NCI-H2081 (cell line): ENCODE measurements around the gene THPO.

Experiments
- DNase-seq, 2 experiments: peaks; one replicate each; lab custom pipeline; 2025; lab: John Stamatoyannopoulos, UW

Gene THPO

DNA sequence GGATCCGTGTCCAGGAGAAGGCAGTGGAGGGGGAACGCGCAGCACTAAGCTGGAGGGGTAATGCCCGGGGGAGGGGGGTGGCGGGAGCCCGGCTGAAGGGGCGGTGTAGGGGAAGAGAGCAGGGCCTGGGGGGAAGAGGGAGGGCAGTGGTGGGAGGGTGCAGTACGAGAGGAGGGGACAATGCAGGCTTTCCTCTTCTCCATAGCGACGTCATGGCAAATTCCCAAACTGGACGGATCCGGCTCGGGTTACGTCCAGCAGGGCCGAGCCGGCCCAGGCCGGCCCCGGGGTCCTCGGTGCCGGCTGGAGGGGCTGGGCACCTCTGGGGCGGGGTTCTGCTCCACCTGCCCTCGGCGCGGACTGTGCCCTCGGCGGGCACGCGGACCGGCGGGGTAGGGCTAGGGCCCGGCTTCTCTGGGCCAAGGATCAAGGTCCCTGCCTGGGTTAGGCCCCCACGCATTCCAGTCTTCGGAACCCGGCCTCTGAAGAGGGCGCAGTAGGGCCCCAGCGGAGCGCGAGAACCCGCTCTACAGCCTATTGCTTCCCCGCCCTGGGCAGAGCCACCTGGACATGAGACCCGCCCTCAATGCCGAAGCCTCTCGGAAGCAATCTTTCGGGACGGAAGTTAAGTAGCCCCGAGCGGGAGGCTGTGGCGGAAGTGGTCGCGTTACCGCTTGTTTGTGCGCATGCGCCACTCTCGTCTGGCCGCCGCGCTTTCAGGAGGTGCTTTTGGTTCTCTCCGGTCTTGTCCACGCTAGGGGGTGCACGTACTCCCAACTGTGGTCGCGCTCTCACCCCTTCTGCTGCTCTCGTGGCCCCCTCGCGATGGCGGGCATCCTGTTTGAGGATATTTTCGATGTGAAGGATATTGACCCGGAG is 15.1 kb downstream of the THPO start:
- DNase-seq: peak; percentile 100

DNA sequence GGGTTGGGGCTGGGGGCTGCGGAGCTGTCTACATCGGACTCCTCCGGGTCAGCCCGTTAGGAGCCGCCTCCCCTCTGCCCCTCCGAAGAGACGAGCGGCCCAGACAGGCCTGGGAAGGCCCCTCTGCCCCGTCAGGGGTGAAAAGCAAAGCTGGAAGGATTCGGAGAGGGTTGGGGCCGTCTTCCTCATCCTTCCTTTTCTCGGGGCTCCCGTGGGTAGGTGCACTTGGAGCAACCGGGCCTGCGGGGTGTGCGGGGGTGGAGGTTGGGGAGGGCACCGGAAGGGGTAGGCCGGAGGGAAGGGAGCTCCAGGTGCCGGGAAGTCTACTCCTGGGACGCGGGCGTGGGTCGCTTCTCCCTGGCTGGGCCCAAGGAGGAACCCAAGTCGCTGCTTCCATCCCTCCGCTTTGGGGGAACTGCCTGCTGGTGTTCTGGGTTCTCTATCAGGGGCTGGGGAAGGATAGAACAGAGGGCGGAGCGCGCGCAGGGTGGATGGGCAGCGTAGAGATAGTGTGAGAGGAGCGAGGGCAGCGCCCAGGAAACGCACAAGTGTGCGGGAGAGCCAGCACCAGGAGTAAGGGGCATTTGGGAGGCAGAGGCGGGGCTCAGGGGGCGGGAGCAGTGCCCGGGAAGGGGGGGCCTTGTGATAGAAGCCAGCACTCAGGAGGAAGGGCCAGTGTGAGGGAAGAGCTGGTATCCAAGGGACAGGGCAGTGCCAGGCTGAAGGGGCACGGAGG is 15.9 kb downstream of the THPO start:
- peak; percentile 80 to 85 for DNase-seq

DNA sequence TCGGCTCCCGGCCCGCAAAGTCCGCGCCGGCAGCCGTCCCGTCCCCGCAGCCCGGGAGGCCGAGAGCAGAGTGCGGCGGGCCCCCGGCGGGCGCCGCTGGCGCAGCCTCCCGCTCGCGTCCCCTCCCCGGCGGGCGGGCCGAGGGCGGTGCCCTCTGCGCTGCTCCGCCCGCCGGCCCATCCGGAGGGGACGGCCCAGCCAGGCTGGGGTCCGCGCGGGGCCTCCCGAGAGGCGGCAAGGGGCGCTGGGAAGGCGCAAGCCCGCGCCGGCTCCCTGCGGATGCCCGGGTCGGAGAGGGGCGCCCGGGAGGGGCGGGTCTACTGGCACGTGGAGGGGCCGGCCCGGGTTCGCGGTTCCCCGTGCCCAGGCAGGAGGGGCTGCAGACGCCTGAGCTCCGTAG is 16.5 kb downstream of the THPO start, which contains the start of the genes CLCN2 and POLR2H:
Gene CLCN2 (minus strand): TSS at position 74 of the 400 bp plus-strand sequence. CDS start 126 bp downstream, outside the sequence.
Gene POLR2H (plus strand): TSS at position 179 of the 400 bp plus-strand sequence. CDS start 1,783 bp downstream, outside the sequence.
- peak; percentile 69 to 79 for DNase-seq

DNA sequence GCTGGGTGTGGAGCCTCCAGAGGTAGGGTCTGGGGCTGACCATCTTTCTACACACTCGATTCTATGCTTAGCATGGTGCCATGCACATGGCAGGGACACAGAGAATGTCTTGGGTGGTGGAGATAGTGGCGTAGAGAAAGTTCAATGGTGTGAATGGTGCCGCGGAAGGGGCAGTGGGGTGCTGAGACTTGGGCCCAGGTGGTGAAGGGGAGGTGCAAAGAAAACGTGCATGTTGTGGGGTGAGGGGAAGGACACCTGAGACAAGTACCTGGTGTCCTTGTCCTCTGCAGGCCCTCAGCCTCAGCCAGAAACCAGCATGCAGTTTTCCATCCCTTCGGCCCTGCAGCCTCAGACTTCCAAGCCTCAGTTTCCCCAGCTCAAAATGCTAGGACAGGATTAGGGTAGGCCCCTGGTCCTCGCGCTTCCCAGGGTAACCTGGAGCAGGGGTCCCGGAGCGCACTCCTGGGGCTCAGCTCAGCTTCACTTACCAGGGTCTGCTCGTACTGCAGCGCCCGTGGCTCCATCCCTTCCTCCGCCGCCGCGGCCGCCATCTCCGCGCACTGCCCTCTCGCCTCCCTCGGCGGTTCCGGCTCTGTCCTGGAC is 17.0 kb downstream of the THPO start:
- no peak for DNase-seq

DNA sequence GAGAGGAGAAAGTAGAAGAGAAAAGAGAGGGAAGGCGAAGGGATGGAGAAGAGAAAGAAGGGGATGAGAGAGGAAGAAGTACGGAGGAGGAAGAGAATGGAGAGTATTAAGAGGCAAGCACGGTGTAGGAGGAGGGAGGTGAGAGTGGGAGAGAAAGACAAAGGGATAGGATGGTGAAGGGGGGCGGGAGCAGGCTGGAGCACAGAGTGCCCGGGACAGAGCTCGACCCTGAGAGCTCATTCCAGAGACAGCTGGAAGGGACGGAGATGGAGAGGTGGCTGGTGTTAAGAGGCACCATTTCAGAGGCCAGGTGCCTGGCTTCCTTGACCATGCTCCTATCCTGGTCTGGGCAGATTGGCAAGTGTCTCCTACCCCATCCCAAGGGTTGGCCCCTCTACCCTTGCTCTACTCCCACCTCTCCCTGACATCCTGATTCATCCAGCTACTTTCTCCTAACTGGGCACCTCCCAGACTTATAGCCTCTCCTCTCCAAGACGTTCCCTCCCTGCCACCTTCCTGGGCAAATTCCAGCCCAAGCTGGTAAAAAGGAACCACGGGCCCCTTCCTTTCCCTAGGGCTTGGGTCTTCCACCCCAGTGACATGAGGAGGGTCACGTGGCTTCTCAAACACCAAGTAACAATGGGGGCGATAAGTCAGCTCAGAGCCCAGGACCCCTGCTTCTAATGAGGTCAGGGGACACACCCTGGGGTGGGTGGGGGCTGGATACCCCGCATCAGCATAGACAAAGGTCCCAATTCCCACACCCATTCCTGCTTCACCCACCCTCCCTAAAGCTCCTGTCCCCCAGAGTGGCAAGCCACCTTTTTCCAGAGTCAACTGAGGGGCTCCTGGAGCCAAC is 17.7 kb downstream of the THPO start:
- DNase-seq: no peak

DNA sequence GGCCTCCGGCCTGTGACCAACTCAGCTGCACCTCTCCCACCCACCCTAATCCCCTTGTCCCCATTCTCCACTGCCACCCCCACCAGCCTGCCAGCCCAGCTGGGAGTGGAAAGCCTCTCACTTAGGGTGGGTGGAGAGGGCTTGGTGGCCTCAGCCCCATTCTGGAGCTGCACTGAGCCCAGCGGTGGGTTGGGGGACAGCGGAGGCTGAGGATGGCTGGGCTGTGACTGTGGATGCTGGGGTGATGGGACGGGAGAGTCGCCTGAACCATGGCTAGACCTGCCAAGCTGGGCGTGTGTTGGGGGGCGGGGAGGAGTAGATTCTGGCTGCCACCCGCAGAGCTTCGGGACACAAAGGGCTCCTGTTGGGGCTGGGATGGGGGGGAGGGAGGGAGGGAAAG is 18.4 kb downstream of the THPO start:
- DNase-seq: no peak

DNA sequence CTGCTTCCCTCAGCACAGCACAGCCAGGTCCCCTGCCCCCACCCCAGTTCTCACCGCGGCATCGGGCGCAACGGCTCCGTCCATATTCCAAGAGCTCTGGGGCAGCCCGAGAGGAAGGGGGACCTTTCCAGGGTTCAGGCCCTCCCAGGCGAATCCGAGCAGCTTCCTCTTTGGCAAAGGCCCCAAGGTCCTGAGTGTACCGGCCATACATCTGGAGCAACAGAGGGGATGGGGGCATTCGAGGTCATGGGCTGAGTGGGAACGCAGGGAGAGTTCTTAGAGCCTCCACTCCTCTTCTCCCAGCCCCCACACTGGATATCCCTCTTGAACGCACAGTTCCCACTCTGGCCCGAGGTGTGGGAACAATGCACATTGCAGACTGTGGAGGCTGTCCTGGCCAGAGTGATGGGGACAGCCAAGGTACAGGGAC is 19.1 kb downstream of the THPO start:
- DNase-seq: no peak

DNA sequence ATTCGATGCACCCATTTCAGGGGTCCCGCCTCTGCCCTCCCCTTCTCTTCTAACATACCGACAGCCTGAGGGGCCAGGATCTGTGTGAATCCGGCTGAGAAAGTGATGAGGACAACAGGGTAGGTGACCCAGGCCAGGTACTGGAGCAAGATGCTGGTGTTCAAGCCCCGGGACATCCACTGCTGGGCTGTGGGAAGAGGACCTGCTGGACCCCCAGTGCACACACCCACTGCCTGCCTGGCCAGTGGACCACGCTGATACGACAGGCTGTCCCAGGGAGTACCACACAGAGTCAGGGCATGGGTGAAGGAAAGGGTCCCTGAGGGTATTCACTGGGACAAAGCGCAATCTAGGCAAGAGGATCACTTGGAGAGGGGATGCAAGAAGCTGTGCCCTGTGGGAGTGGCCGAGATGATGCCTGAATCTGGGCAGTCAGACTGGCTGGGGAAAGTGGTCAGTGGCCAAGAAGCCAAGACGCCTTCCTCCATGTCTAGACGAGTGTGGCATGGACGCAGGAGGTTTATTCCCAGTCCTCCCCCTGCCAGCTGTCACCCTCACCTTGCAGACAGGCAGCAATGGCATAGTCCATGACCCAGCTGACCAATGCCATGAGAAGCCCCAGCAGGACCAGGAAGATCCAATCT is 19.8 kb downstream of the THPO start:
- no peak for DNase-seq

DNA sequence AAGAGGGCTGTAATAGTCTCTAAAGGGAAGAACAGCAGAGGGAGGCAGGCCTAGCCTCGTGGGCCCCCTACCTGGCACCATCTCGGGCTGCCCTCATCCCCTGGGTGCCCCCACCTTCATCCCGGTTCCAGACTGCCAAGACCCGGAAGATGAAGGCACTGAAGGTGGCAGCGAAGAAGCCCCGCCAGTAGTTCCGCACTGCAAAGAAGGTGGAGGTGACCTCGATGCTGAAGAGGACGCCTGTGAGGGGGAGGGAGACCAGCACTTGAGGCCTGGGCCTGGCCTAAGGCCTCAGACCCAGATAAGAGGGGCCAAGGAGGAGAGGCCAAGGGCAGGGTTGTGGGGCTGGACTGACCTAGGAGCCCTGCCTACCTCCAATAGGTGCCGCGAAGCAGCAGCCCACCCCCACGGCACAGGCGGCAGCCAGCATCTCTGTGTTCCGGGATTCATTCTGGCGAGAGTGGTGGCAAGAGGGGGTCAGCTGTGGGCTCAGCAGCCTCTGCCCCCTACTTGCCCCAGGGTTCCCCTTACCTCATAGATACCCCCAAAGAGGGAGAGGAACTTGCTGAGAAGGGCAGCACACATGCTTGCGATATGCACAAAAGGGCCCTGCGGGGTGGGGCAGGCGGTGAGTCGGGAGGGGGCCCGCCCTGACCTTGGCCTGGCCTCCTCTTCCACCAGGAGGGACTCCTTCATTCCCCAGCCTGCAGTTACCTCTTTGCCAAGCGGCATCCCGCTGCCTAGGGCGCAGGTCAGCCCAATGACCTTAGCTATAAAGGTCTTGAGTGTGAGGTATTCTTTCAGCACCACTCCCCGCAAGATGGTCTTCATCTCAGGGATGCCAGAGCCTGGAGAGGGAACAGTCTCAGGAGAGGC is 20.5 kb downstream of the THPO start:
- no peak for DNase-seq

DNA sequence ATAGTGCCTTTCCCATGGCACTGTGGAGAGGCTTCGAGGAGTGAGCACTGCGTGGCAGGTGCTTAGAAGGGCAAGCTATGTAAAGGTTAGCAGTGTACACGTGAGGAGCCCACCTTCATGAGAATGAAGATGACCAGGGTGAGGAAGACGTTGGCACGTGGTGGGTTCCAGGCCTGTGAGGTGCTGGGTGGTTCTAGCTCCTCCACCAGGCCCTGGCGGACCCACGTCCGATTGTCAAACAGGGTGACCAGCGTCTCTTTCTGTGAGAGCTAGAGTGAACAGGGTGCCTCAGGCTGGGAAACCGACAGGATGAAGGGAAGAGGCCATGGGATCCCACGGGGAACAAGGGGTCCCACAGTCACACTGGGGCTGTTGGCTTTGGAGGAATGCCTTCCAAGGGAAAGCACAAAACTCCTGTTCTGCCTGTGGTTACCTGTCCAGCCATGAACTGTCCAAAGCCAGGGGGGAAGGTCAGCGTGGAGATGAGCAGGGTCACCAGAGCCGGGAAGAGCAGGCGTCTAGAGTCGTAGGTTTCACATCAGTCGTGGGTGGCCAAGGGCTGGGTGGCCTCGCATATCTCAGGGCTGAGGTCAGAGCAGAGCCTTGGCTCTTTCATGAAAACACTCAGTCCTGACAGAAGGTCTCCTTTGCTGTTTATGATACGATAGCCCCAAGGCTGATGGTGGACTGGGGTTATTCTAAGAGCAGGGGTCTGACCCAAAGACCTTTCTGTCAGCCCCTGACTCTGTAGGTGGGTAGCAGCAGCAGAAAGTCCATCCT is 22.6 kb downstream of the THPO start:
- no peak for DNase-seq

DNA sequence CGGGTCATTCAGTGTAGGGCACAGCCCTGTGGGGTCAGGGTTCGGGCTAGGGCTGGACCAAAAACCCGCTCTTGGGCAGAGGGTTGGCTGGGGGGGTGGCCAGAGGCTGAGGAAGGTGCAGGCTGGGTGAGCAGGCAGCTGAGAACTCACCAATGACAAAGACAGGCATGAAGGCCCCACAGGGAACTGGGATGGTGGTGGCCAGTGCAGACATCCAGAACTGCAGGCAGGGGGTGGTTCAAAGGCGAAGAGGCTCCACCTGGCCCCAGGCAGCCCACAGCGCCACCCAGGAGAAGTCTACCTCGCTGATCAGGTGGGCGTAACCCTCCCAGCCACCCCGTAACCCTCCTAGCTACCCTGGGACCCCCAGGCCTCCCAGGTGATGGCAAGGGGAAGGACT is 23.3 kb downstream of the THPO start:
- DNase-seq: no peak

DNA sequence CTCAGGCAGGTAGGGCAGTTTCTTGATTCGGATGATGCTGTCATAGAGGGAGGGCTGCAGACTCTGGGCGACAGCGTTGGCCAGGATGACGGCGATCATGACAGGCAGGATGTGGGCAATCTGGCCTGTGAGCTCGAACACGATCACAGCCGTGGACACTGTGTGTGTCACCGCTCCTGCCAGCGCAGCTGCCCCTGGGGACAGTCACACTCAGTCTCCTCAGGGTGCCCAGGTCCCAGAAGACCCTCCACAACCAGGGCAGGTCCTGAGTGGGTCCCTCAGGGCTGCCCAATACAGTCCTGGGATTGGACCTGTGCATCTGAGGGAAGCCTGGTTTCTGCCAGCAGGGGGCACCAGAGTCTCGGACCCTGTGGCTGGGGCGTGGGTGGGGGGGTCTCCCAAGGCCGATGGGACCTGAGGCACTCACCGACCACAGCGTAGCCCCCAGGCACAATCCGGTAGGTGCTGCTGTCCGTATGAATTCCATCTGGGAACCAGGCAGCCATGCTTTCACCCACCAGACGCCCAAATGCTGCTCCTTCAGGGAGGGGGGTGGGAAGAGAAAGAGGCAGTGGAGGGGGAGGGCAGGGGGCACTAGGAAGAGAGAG is 23.8 kb downstream of the THPO start:
- peak; percentile 20 to 44 for DNase-seq

DNA sequence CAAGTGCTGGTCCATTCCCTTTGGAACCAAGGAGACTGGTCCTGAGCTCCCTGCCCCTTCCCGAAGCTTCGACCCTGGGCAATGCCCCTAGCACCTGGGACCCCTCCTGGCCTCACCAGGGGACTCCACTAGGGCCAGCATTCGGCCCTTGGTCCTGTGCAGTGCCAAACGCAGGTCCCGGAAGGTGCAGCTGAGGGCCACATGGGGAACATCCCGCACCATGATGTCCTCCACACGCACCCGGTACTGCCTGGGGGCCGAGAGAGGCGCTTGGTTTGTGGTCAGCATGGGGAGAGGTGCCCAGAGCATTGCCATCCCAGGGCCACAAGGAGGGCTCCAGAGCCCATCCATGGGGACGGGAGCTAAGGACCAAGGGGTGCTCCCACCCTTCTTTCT is 24.5 kb downstream of the THPO start:
- DNase-seq: no peak

DNA sequence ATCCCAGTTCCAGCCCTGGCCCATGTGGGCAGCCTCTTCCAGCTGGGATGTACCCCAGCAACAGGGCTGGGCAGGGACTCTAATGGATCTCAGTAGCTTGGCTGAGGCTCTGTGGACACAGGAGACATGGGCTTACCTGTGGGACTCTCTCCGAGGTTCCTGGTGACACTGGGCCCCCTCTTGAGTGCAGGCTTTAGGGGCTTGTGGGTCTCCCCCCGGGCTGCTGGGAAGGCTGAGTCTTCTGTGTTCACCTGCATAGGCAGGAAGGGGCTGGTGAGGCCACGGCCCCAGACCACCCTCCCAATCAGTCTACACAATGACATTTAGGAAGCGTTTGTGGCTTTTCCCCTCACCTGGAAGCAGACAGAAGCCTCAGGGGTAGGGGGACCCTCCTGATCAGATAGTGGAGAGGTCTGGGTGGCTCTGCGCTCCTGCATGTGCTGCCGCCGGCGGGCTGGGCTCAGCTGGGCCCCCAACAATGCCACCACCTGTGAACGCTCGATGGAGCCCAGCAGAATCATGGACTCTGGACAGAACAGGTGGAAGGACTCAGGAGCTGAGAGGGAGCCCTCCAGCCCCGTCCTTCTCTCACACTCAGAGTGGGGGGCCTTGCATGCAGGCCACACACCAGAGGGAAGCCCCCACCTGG is 25.0 kb downstream of the THPO start:
- DNase-seq: no peak

DNA sequence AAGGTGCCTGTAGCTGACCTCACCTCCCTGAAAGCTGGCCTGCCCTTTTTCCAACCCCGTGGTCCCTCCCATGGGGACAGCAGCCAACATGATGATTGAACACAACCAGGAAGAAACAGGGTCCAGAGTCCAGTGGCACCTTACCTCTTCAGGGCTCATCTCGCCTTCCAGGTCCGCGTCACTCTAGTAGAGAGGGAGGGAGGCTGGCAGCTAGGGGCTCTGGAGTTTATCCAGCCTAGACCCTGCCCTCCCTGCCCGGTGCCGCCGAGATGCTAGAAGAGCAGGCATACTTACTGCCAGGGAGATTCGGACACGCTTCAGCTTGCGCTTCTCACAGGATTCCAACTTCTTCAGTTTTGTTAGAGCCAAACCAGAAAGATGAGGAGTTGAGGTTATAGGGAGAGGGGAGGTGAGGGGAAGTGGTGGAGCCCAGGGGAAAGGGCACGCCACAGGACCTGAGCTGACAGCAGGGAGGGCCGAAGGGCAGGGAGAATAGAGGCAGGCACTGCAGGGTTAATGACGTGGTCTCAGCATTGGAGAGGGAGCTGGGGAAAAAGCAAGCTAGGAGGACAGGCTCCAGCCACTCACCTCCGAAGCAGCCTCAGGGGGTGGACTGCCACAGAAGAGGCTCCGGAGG is 25.7 kb downstream of the THPO start:
- DNase-seq: no peak

DNA sequence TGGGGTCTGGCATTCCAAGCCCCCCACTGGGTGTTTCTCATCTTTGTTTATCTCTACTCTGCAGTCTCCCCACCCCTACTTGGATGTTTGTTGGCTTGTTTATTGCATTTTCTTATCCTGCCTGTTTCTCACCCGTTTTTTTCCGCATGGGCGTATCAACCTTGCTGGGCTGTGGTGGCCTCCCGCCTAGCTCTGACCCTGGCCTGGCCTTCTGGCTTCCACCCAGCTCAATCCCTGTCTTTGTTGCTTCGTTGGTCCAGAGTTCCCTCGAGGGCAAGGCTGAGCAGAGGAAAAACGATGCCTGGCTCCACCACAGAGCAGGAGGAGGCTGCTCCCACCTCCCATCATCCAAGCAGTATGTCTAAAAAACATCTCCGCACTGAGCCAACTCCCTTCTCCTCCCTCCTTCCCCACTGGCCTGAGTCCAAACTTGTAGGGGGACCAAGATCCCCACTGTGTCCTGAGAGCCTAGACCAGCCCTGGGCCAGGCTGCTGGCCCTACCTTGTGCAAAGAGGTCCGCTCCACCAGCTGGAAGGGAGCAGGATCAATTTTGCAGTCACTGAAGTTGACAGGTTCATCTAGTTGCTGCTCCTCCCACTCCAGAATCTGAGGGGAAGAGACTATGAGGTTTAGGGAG is 26.4 kb downstream of the THPO start:
- no peak for DNase-seq

DNA sequence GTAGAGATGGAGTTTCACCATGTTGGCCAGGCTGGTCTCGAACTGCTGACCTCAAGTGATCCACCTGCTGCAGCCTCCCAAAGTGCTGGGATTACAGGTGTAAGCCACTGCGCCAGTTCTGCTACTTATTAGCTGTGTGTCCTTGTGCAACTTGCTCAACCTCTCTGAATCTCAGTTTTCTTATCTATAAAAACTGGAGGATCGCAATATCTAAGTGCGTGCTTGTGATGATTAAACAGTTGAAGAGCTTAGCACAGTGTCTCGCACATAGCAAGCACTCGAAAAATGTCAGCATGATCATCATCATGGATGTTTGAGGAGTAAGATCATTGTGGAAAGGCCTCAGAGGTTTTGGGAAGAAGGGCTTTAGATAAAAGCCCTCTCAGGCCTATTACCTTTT is 27.4 kb downstream of the THPO start:
- DNase-seq: no peak
